Neuron (in vitro differentiated cells): ENCODE results near the gene CRHR2.
A peak's percentile ranks its signal among the peaks of the same experiment; 100 is the strongest.

Experiments
- H2AFZ ChIP-seq: one replicate; pipeline ENCODE4 v1.6.1; 2013; ENCODE audit warnings: low read depth, mild to moderate bottlenecking, inconsistent platforms, low read length, moderate library complexity
- H3K27me3 ChIP-seq: one replicate; pipeline ENCODE4 v1.6.1; 2013; ENCODE audit warnings: low read length; ENCODE audit not compliant: insufficient read depth
- H3K36me3 ChIP-seq: one replicate; pipeline ENCODE4 v1.6.1; 2013; ENCODE audit warnings: low read length; ENCODE audit not compliant: insufficient read depth
- H3K4me1 ChIP-seq: one replicate; pipeline ENCODE4 v1.6.1; 2013; ENCODE audit warnings: low read length; ENCODE audit not compliant: insufficient read depth
- H3K4me3 ChIP-seq: 2 replicates; pipeline ENCODE4 v1.5.1; 2013; ENCODE audit warnings: mild to moderate bottlenecking, low read length, moderate library complexity
- H3K9me3 ChIP-seq: one replicate; pipeline ENCODE4 v1.6.1; 2013; ENCODE audit warnings: low read length

The CRHR2 gene

DNA sequence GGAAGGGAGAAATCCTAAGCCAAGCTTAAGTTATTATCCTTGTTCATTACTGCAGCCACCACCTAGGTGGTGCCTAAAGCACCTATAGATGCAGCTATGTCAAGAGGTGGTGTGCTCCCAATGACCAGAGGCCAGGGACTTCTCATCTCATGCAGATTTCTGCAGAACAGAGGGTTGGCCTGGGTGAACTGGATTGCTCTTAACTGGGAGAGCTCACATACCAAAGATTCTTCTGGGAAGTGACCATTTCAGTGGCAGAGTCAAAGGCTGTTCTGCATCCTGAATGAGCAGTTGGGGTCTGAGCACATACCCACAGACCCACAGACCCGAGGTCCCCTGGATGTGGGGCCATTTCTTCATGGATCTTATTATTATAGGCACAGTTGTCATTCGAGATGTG lies 2.1 kb upstream of the CRHR2 start:
- Histone ChIP-seq H2AFZ (no peak overlapping the region), H3K4me1 (peaks cover 9% of the 10 kb centered on the region), H3K4me3 (no peak overlapping the region), H3K36me3 (no peaks in the 10 kb centered on the region), H3K9me3 (no peaks in the 10 kb centered on the region), H3K27me3 (peaks cover 55% of the 10 kb centered on the region)

DNA sequence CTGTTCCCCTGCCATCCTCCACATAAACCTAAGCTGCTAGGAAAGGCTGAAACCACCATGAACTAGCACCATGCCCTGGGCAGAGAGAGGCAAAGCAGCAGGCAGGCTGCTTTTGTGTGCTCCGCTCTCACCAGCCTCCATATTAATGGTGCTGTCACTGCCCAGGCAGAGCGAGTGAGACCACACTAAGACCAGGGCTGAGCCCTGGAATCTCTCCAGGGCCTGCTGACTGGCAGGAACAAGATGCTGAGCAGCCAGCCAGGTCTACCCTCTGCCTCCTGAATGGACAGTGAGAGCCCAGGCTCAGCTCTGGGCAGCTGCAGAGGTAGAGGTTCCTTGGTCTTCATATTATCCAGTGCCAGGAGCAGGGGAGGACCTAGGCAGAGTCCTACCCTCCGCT lies 1.6 kb upstream of the CRHR2 start:
- H3K36me3 ChIP-seq: no peaks in the 10 kb centered on the region
- no peak overlapping the region for H3K4me3 ChIP-seq
- H3K9me3 ChIP-seq: no peaks in the 10 kb centered on the region
- H2AFZ ChIP-seq: no peak overlapping the region
- H3K4me1 ChIP-seq: peaks cover 9% of the 10 kb centered on the region
- peaks cover 60% of the 10 kb centered on the region for H3K27me3 ChIP-seq

DNA sequence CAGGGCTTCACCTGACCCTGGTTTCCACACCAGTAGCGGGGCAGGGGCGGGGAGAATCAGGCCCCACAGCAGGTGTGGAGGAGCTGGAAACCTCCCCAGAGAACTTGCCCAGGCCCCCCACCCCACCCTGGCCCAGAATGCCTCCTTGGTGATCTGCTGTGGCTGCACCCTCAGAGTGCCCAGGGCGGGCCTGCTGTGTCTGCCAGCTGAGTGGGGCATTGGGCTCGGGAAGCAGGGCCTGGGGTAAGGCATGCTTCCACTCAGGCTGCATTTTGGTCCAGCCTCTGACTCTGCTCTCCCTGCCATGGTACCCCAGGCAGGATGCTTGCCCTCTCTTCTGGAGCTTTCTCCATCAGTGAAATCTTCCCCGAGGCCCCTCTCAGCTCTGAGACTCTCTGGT lies 1.1 kb upstream of the CRHR2 start:
- Histone ChIP-seq H2AFZ (no peak overlapping the region), H3K4me1 (peaks cover 7% of the 10 kb centered on the region), H3K36me3 (no peaks in the 10 kb centered on the region), H3K9me3 (no peaks in the 10 kb centered on the region), H3K4me3 (no peak overlapping the region), H3K27me3 (peaks cover 65% of the 10 kb centered on the region)

DNA sequence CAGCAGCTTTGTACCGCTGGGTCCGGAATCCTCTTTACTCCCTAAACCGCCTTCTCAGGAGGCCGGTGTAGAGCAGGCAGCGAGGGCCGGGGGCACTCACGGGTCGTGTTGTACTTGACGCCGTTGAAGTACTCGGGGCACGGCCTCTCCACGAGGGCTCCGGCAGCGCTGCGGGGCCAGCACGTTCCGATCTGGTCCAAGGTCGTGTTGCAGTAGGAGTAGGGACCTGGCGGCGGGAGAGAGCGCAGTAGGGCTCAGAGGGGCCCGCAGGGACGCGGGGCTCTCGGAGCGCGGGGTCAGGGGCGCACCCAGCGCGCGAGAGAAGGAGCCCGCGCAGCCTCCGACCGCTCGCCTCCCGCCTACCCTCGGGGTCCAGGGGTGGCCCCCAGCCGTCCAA lies 443 bp downstream of the CRHR2 start:
- peak overlapping the region; percentile 81 for H2AFZ ChIP-seq
- H3K4me3 ChIP-seq: peak overlapping the region; percentile 34
- peaks cover 6% of the 10 kb centered on the region for H3K4me1 ChIP-seq
- no peaks in the 10 kb centered on the region for H3K9me3 ChIP-seq
- H3K36me3 ChIP-seq: no peaks in the 10 kb centered on the region
- peaks cover 69% of the 10 kb centered on the region for H3K27me3 ChIP-seq

DNA sequence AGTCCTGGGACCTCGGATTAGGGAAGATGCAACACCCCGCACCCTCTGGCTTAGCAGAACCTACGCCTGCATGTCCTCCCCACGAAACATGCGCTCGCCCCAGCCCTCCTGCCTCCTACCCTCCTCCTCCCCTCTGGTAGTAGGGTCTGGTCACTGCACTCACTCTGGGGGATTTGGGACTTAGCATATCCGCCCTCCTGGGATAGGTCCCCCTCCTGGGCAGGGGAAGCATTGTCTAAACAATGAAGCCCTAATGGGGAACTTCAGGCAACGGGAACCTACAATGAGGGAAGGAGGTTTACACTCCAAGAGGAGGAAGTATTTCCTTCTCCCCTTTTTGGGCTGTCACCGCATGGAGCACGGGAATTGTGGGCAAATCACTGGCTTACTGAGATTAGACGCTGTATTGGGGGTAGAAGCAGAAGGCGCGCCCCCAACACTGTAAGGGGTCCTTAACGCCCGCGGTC lies 892 bp downstream of the CRHR2 start:
- Histone ChIP-seq H3K9me3 (no peaks in the 10 kb centered on the region), H2AFZ (no peak overlapping the region), H3K27me3 (peaks cover 74% of the 10 kb centered on the region), H3K36me3 (no peaks in the 10 kb centered on the region), H3K4me3 (no peak overlapping the region), H3K4me1 (peaks cover 6% of the 10 kb centered on the region)

DNA sequence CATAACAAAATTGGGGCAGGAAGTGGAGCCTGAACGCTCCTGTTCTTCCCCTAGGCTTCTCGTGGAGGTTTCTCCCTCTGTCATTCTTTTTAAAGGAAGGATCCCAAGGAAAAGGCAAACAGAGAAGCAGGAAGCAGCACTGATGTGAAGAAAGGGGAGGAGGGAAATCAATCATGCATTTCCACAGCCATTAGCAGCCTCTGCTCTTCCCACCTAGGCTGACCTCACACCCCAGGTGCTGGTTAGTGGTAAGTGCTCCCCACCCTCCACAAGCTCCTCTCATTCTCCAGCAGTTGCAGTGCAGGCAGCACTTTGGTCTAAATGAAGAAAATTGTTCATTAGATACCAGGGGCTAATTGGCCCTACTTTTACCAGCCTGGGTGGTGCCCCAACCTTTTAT lies 2.6 kb downstream of the CRHR2 start:
- no peak overlapping the region for H2AFZ ChIP-seq
- no peaks in the 10 kb centered on the region for H3K9me3 ChIP-seq
- H3K4me1 ChIP-seq: peaks cover 6% of the 10 kb centered on the region
- H3K4me3 ChIP-seq: no peak overlapping the region
- H3K36me3 ChIP-seq: no peaks in the 10 kb centered on the region
- peaks cover 75% of the 10 kb centered on the region for H3K27me3 ChIP-seq

DNA sequence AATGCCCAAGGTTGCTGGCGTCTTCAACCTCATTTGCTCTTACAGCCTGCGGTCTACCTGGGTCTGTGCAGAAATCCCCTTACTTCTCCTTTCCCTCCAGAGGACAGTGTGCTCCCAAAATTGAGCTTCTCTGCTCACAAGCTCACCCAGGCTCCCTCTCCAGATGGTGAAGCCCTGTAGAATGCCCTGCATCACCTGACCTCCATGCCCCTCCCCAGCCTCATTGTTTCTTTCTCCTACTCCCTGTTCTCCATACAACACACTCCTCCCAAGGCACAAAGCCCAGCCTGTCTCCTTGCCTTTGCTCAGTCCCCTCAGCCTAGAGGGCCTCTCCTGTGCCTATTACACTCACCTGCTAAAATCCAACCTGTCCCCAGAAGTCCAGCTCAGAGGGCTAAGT lies 3.5 kb downstream of the CRHR2 start:
- H3K4me3 ChIP-seq: no peak overlapping the region
- no peak overlapping the region for H2AFZ ChIP-seq
- H3K9me3 ChIP-seq: no peaks in the 10 kb centered on the region
- peaks cover 66% of the 10 kb centered on the region for H3K27me3 ChIP-seq
- no peaks in the 10 kb centered on the region for H3K36me3 ChIP-seq
- no peaks in the 10 kb centered on the region for H3K4me1 ChIP-seq

DNA sequence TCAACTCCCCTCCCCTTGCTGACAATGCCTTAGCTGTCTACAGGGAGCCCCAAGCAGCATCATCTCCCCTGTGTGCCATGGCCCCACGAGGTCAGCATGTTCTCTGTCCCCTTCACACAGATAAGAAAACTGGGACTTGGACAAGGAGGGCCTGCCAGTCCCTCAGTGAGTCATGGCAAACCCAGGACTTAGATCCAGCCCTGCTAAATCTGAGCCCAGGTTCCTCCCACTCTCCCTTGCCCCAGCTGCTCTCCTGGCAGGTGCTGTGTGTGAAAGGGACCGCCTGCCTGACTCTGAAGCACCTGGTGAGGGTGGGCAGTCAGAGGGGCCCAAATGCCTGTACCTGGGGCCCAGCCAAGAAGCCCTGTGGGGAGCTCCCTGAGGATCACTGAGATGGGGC lies 7.4 kb downstream of the CRHR2 start:
- H3K36me3 ChIP-seq: no peaks in the 10 kb centered on the region
- no peaks in the 10 kb centered on the region for H3K4me1 ChIP-seq
- peaks cover 31% of the 10 kb centered on the region for H3K27me3 ChIP-seq
- no peak overlapping the region for H2AFZ ChIP-seq
- no peaks in the 10 kb centered on the region for H3K9me3 ChIP-seq
- H3K4me3 ChIP-seq: no peak overlapping the region

DNA sequence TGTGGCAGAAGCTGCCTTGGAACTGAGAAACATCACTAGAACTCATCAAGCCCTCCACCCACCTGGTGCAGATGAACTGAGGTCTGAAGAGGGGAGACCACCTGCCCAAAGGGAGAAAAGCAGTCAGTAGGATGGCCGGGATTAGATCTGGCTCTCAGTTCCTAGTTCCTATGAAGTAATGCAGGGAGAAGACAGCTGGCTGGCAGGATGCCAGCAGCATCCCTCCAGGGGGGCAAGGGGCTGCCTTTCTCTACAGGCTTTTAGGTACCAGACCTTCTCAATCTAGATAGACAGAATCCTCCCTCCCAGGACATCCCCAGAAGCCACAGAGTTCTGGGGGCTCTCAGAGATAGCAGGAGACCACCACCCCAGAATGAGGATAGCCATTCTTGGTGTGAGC lies 7.8 kb downstream of the CRHR2 start:
- Histone ChIP-seq H3K4me3 (no peak overlapping the region), H2AFZ (no peak overlapping the region), H3K27me3 (peaks cover 26% of the 10 kb centered on the region), H3K4me1 (no peaks in the 10 kb centered on the region), H3K9me3 (no peaks in the 10 kb centered on the region), H3K36me3 (no peaks in the 10 kb centered on the region)

DNA sequence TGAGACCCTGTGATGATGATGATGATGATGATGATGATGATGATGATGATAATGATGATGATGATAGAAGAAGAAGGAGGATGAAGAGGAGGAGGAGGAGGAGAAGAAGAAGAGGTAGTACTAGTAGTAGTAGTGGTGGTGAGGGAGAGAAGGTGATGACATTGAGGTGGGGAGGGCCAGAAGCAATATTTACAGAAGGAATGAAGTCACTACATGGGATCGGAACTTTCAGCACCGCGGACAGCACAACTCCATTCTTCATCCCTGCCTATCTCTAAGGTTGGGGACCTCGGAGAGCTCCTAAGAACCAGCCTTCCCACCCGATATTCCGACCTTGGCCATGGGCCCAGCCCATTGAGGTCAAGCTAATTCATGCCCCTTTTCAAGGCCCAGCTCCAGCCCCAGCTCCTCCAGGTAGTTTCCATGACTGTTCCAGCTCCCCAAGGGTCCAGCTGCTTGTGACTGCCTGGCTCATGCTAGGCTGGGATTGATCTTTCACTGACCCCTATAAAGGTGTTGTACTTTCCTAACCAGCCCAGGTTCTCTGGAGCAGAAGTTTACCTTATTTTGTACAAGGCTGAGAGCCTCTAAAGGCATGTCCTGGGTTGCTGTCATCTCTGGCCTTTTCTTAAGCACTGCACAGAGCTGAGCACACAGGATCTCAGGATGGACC lies 10.3 kb downstream of the CRHR2 start:
- Histone ChIP-seq H3K9me3 (no peaks in the 10 kb centered on the region), H2AFZ (no peak overlapping the region), H3K4me1 (no peaks in the 10 kb centered on the region), H3K36me3 (no peaks in the 10 kb centered on the region), H3K27me3 (peaks cover 8% of the 10 kb centered on the region), H3K4me3 (no peak overlapping the region)

DNA sequence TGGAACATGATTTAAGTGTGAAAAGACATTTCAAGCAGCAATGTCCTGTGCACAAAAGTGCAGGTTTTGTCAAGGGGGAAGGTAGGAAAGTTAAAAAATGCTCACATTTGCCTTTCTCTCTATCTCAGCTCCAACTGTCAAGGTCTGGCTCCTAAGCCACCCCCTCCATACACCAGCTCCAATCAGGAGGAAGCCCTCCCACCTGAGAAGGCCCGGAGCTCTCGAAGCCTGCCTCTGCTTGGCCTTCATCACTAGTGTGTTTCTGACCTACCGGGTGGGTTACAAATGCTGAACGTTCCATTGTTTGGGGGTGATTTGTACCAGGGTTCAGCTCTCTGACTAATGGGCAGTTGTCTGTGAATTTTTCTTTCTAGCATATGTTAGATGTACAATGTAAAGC lies 14.2 kb downstream of the CRHR2 start:
- Histone ChIP-seq H3K4me1 (no peaks in the 10 kb centered on the region), H3K4me3 (no peak overlapping the region), H3K27me3 (no peaks in the 10 kb centered on the region), H2AFZ (no peak overlapping the region), H3K36me3 (no peaks in the 10 kb centered on the region), H3K9me3 (no peaks in the 10 kb centered on the region)

DNA sequence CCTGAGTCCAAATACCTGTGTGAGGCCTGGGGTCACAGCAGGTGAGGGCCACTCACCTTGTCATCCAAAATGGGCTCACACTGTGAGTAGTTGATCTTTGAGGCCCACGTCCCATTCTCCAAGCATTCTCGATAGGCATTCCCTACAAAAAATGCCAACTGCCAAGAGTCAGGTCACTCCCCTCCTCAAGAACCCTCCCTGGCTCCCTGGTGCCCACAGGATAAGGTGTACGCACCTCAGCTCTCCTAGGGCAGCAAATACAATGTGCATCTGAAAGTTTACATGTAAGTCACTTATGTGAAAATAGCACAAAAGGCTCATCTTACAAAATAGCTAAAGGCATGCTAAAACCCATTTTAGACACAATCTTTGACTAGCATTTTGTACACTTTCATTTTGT lies 15.1 kb downstream of the CRHR2 start:
- no peaks in the 10 kb centered on the region for H3K27me3 ChIP-seq
- no peak overlapping the region for H3K4me3 ChIP-seq
- no peaks in the 10 kb centered on the region for H3K4me1 ChIP-seq
- H2AFZ ChIP-seq: no peak overlapping the region
- no peaks in the 10 kb centered on the region for H3K36me3 ChIP-seq
- H3K9me3 ChIP-seq: no peaks in the 10 kb centered on the region

DNA sequence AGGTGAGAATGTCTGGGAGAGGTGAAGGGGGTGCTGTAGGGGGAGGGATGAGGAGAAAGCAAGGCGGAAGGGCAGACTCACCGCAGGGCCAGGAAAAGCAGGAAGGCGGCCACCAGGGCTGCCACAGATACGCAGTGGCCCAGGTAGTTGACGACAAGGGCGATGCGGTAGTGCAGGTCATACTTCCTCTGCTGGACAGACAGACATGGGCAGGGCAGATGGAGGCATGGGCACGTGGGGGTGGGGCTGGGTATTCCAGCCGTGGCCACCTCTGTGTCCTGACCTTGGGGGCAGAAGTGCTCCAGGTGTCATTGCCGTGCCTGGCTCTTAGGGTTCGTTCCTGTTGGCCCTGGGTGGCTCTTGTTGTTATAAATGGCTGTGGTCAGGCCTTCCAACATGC lies 16.8 kb downstream of the CRHR2 start:
- no peak overlapping the region for H3K4me3 ChIP-seq
- no peaks in the 10 kb centered on the region for H3K36me3 ChIP-seq
- H3K9me3 ChIP-seq: no peaks in the 10 kb centered on the region
- H3K4me1 ChIP-seq: no peaks in the 10 kb centered on the region
- no peak overlapping the region for H2AFZ ChIP-seq
- H3K27me3 ChIP-seq: no peaks in the 10 kb centered on the region

DNA sequence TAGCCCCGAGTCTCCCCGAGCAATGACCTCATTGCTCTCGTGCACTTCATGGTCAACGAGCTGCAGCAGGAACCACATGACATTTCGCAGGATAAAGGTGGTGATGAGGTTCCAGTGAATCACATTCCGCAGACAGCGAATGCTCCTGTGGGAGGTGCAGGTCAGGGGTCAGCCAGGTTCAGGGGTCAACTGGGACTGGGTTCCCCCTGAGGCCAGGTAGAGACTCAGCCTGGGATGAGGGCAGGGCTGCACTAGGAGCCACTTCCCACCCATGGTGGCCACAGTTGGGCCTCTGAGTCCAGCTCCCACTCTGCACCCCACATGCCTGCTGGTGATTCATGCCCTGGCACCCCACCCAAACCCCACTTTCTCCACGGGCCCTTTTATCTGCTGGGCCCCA lies 17.2 kb downstream of the CRHR2 start:
- no peaks in the 10 kb centered on the region for H3K27me3 ChIP-seq
- no peak overlapping the region for H3K4me3 ChIP-seq
- no peaks in the 10 kb centered on the region for H3K36me3 ChIP-seq

More for the DNA sequence above, 17.2 kb downstream of the CRHR2 start:
- H3K9me3 ChIP-seq: no peaks in the 10 kb centered on the region
- no peaks in the 10 kb centered on the region for H3K4me1 ChIP-seq
- no peak overlapping the region for H2AFZ ChIP-seq
